HEK293 (cell line): ENCODE results near the gene POLG2.

Experiments
- EGR2 ChIP-seq: fragments of 450-650 bp; formaldehyde crosslinking; IDR thresholded peaks from 2 replicates; pipeline ENCODE4 v1.5.1; 2016; ENCODE audit warnings: low read depth, missing biosample characterization, missing genetic modification characterization
- FEZF1 ChIP-seq: fragments of 450-650 bp; formaldehyde crosslinking; IDR thresholded peaks from 2 replicates; pipeline ENCODE4 v1.5.1; 2016; ENCODE audit warnings: missing biosample characterization, missing genetic modification characterization
- GLIS1 ChIP-seq: fragments of 450-650 bp; formaldehyde crosslinking; IDR thresholded peaks from 2 replicates; pipeline ENCODE4 v1.5.1; 2016; ENCODE audit warnings: missing biosample characterization, missing genetic modification characterization
- HOXC10 ChIP-seq: sonication (generic); formaldehyde crosslinking; IDR thresholded peaks from 2 replicates; pipeline ENCODE4 v1.8.1; 2023; ENCODE audit warnings: mild to moderate bottlenecking, missing genetic modification reagents
- KLF1 ChIP-seq: fragments of 450-650 bp; formaldehyde crosslinking; IDR thresholded peaks from 2 replicates; pipeline ENCODE4 v1.5.1; 2016; ENCODE audit warnings: missing biosample characterization, missing genetic modification characterization
- PBX3 ChIP-seq: sonication (generic); formaldehyde crosslinking; IDR thresholded peaks from 2 replicates; pipeline ENCODE4 v1.8.1; 2022; ENCODE audit warnings: mild to moderate bottlenecking, moderate library complexity, missing genetic modification reagents
- SETDB1 ChIP-seq: IDR thresholded peaks from one replicate; pipeline ENCODE4 v1.6.1; 2017; ENCODE audit warnings: mild to moderate bottlenecking, low read length, moderate library complexity, mixed read lengths; ENCODE audit not compliant: insufficient read length
- SP7 ChIP-seq: fragments of 450-650 bp; formaldehyde crosslinking; IDR thresholded peaks from 2 replicates; pipeline ENCODE4 v1.5.1; 2016; ENCODE audit warnings: missing biosample characterization, missing genetic modification characterization
- TCF7L2 ChIP-seq: IDR thresholded peaks from 2 replicates; pipeline ENCODE4 v1.6.1; 2011; ENCODE audit warnings: low read depth, mild to moderate bottlenecking, inconsistent platforms, low read length, moderate library complexity, borderline replicate concordance
- ZNF138 ChIP-seq: fragments of 450-650 bp; formaldehyde crosslinking; IDR thresholded peaks from 2 replicates; pipeline ENCODE4 v1.5.1; 2016; ENCODE audit warnings: missing biosample characterization, missing genetic modification characterization, borderline replicate concordance
- ZNF184 ChIP-seq: fragments of 450-650 bp; IDR thresholded peaks from 2 replicates; pipeline ENCODE4 v1.5.1; 2018; ENCODE audit warnings: missing biosample characterization, mild to moderate bottlenecking, missing genetic modification characterization
- ZNF239 ChIP-seq: fragments of 450-650 bp; formaldehyde crosslinking; IDR thresholded peaks from 2 replicates; pipeline ENCODE4 v1.5.1; 2016; ENCODE audit warnings: missing biosample characterization, missing genetic modification characterization
- ZNF24 ChIP-seq: fragments of 450-650 bp; formaldehyde crosslinking; IDR thresholded peaks from 2 replicates; pipeline ENCODE4 v1.5.1; 2016; ENCODE audit warnings: missing biosample characterization, missing genetic modification characterization
- ZNF248 ChIP-seq: fragments of 450-650 bp; formaldehyde crosslinking; IDR thresholded peaks from 2 replicates; pipeline ENCODE4 v1.5.1; 2017; ENCODE audit warnings: missing biosample characterization, missing genetic modification characterization
- ZNF311 ChIP-seq: fragments of 450-650 bp; formaldehyde crosslinking; IDR thresholded peaks from 2 replicates; pipeline ENCODE4 v1.5.1; 2017; ENCODE audit warnings: missing biosample characterization, missing genetic modification characterization, borderline replicate concordance
- ZNF341 ChIP-seq: fragments of 450-650 bp; formaldehyde crosslinking; IDR thresholded peaks from 2 replicates; pipeline ENCODE4; 2016; ENCODE audit warnings: low read depth, missing biosample characterization, missing genetic modification characterization
- ZNF404 ChIP-seq: fragments of 450-650 bp; formaldehyde crosslinking; IDR thresholded peaks from 2 replicates; pipeline ENCODE4 v1.5.1; 2017; ENCODE audit warnings: missing biosample characterization, missing genetic modification characterization
- ZNF473 ChIP-seq: fragments of 450-650 bp; formaldehyde crosslinking; IDR thresholded peaks from 2 replicates; pipeline ENCODE4 v1.5.1; 2017; ENCODE audit warnings: missing biosample characterization, missing genetic modification characterization
- ZNF501 ChIP-seq: fragments of 450-650 bp; formaldehyde crosslinking; IDR thresholded peaks from 2 replicates; pipeline ENCODE4 v1.5.1; 2016; ENCODE audit warnings: missing biosample characterization, missing genetic modification characterization
- ZNF549 ChIP-seq: fragments of 450-650 bp; IDR thresholded peaks from 2 replicates; pipeline ENCODE4 v1.5.1; 2018; ENCODE audit warnings: missing biosample characterization, missing genetic modification characterization, mild to moderate bottlenecking, inconsistent platforms, moderate library complexity
- ZNF560 ChIP-seq: fragments of 450-650 bp; formaldehyde crosslinking; IDR thresholded peaks from 2 replicates; pipeline ENCODE4 v1.5.1; 2017; ENCODE audit warnings: missing biosample characterization, missing genetic modification characterization, borderline replicate concordance
- ZNF610 ChIP-seq: fragments of 450-650 bp; formaldehyde crosslinking; IDR thresholded peaks from 2 replicates; pipeline ENCODE4 v1.5.1; 2016; ENCODE audit warnings: missing biosample characterization, missing genetic modification characterization, borderline replicate concordance
- ZNF645 ChIP-seq: fragments of 450-650 bp; formaldehyde crosslinking; IDR thresholded peaks from 2 replicates; pipeline ENCODE4; 2016; ENCODE audit warnings: missing biosample characterization, missing genetic modification characterization
- ZNF654 ChIP-seq: fragments of 450-650 bp; formaldehyde crosslinking; IDR thresholded peaks from 2 replicates; pipeline ENCODE4 v1.5.1; 2016; ENCODE audit warnings: low read depth, missing biosample characterization, missing genetic modification characterization
- ZNF776 ChIP-seq: fragments of 450-650 bp; formaldehyde crosslinking; IDR thresholded peaks from 2 replicates; pipeline ENCODE4 v1.5.0; 2017; ENCODE audit warnings: missing biosample characterization, missing genetic modification characterization, borderline replicate concordance
- ZSCAN23 ChIP-seq: fragments of 450-650 bp; formaldehyde crosslinking; IDR thresholded peaks from 2 replicates; pipeline ENCODE4 v1.5.1; 2016; ENCODE audit warnings: missing biosample characterization, missing genetic modification characterization
- ZSCAN5A ChIP-seq: fragments of 450-650 bp; formaldehyde crosslinking; IDR thresholded peaks from 2 replicates; pipeline ENCODE4 v1.5.1; 2016; ENCODE audit warnings: missing biosample characterization, missing genetic modification characterization
- TF ChIP-seq, protein P1 (sequence below): fragments of 450-650 bp; IDR thresholded peaks from 2 replicates; pipeline ENCODE4 v1.5.1; 2018; ENCODE audit warnings: missing biosample characterization, missing genetic modification characterization
- TF ChIP-seq, protein P2 (sequence below): fragments of 450-650 bp; formaldehyde crosslinking; IDR thresholded peaks from 2 replicates; pipeline ENCODE4 v1.5.1; 2016; ENCODE audit warnings: missing biosample characterization, missing genetic modification characterization
- TF ChIP-seq, protein P3 (sequence below): fragments of 450-650 bp; formaldehyde crosslinking; IDR thresholded peaks from 2 replicates; pipeline ENCODE4 v1.5.1; 2016; ENCODE audit warnings: missing biosample characterization, missing genetic modification characterization

Gene POLG2

GRCh38 chr17:64505340-64506200 is 8.7 kb upstream of the POLG2 start (continued):
- TF ChIP-seq ZNF654 (tag by site-specific recombination) = no peak
- TF ChIP-seq ZNF610 (tag by site-specific recombination) = peak; percentile 27; the same call in 1 of the 2 replicates
- TF ChIP-seq ZNF560 (tag by site-specific recombination) = no peak
- 0 out of 2 replicates have a peak, but pooled peaks have one; percentile 18 for TF ChIP-seq PBX3
- TF ChIP-seq ZSCAN5A (tag by site-specific recombination) = no peak
- no peak for TF ChIP-seq ZNF404
- TF ChIP-seq ZNF645 = peak; percentile 67; the same call in 1 of the 2 replicates
- peak; percentile 29; the same call in 1 of the 2 replicates for TF ChIP-seq SP7 (tag by site-specific recombination)
- TF ChIP-seq KLF1 (tag by site-specific recombination) = peak; percentile 30
- TF ChIP-seq ZNF311 (tag by site-specific recombination) = no peak
- TF ChIP-seq ZNF24 = 0 out of 2 replicates have a peak, but pooled peaks have one; percentile 33
- peak; percentile 46 for TF ChIP-seq ZNF501 (tag by site-specific recombination)
- TF ChIP-seq, protein P1, sequence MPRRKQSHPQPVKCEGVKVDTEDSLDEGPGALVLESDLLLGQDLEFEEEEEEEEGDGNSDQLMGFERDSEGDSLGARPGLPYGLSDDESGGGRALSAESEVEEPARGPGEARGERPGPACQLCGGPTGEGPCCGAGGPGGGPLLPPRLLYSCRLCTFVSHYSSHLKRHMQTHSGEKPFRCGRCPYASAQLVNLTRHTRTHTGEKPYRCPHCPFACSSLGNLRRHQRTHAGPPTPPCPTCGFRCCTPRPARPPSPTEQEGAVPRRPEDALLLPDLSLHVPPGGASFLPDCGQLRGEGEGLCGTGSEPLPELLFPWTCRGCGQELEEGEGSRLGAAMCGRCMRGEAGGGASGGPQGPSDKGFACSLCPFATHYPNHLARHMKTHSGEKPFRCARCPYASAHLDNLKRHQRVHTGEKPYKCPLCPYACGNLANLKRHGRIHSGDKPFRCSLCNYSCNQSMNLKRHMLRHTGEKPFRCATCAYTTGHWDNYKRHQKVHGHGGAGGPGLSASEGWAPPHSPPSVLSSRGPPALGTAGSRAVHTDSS (tag by site-specific recombination) = no peak; the same call in 1 of the 2 replicates
- TF ChIP-seq ZNF549 (tag by site-specific recombination) = no peak
- TF ChIP-seq, protein P2, sequence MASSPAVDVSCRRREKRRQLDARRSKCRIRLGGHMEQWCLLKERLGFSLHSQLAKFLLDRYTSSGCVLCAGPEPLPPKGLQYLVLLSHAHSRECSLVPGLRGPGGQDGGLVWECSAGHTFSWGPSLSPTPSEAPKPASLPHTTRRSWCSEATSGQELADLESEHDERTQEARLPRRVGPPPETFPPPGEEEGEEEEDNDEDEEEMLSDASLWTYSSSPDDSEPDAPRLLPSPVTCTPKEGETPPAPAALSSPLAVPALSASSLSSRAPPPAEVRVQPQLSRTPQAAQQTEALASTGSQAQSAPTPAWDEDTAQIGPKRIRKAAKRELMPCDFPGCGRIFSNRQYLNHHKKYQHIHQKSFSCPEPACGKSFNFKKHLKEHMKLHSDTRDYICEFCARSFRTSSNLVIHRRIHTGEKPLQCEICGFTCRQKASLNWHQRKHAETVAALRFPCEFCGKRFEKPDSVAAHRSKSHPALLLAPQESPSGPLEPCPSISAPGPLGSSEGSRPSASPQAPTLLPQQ (tag by site-specific recombination) = 0 out of 2 replicates have a peak, but pooled peaks have one; percentile 13
- no peak for TF ChIP-seq ZNF184 (tag by site-specific recombination)
- TF ChIP-seq GLIS1 (tag by site-specific recombination) = no peak
- no peak for TF ChIP-seq ZNF248 (tag by site-specific recombination)
- TF ChIP-seq ZNF473 (tag by site-specific recombination) = no peak
- TF ChIP-seq ZNF239 (tag by site-specific recombination) = no peak
- no peak for TF ChIP-seq ZSCAN23 (tag by site-specific recombination)
- TF ChIP-seq, protein P3, sequence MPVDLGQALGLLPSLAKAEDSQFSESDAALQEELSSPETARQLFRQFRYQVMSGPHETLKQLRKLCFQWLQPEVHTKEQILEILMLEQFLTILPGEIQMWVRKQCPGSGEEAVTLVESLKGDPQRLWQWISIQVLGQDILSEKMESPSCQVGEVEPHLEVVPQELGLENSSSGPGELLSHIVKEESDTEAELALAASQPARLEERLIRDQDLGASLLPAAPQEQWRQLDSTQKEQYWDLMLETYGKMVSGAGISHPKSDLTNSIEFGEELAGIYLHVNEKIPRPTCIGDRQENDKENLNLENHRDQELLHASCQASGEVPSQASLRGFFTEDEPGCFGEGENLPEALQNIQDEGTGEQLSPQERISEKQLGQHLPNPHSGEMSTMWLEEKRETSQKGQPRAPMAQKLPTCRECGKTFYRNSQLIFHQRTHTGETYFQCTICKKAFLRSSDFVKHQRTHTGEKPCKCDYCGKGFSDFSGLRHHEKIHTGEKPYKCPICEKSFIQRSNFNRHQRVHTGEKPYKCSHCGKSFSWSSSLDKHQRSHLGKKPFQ (tag by site-specific recombination) = no peak
- no peak for TF ChIP-seq EGR2
- no peak for TF ChIP-seq FEZF1 (tag by site-specific recombination)
- TF ChIP-seq ZNF138 (tag by site-specific recombination) = no peak
- no peak; the same call in 1 of the 2 replicates for TF ChIP-seq TCF7L2
- no peak for TF ChIP-seq HOXC10 (CRISPR knock-in tag)
- no peak for TF ChIP-seq SETDB1
- no peak for TF ChIP-seq ZNF776 (tag by site-specific recombination)
- peak; percentile 42 for TF ChIP-seq ZNF341 (tag by site-specific recombination)
